ENCODE results near the gene MAN1A1. TPM values are rescaled to one million over a fixed set of nuclear protein-coding genes. Genes with fewer than 3 reads are reported as not detected.

The MAN1A1 gene
- polyA plus RNA-seq, 1 donor from 2014 or later: 4.6 TPM

GRCh38 chr6:119318176-119318575, 31.4 kb downstream of the MAN1A1 start:
- Histone ChIP-seq H3K9me3 (ENCODE audit: low read length) (no peaks in the 10 kb centered on the region), H3K27ac (ENCODE audit: low read length) (no peak overlapping the region), H3K4me3 (ENCODE audit: low read length) (no peak overlapping the region)

GRCh38 chr6:119317007-119317406, 32.6 kb downstream of the MAN1A1 start:
- Histone ChIP-seq H3K27me3 (ENCODE audit: insufficient read depth, low read depth, low read length) (no peaks in the 10 kb centered on the region), H3K4me2 (ENCODE audit: low read length) (no peak overlapping the region), H3K9ac (ENCODE audit: low read length) (no peak overlapping the region), H3K79me2 (replicated peaks; ENCODE audit: insufficient read depth, low read length) (no peaks in the 10 kb centered on the region), H2AFZ (ENCODE audit: low read depth, low read length) (no peak overlapping the region), H3K9me2 (ENCODE audit: insufficient read depth, low read length) (no peaks in the 10 kb centered on the region), H3F3A (ENCODE audit: insufficient read depth, low read length, poor library complexity, severe bottlenecking) (no peaks in the 10 kb centered on the region), H4K20me1 (ENCODE audit: insufficient read depth) (no peaks in the 10 kb centered on the region), H3K4me3 (ENCODE audit: low read length) (no peak overlapping the region), H3K9me3 (ENCODE audit: low read length) (no peaks in the 10 kb centered on the region), H3K27ac (ENCODE audit: low read length) (no peak overlapping the region), H3K36me3 (ENCODE audit: insufficient read depth, low read length) (no peaks in the 10 kb centered on the region)
- TF ChIP-seq REST (IDR thresholded peaks at IDR 0.05; ENCODE audit: borderline replicate concordance): no peak
- TF ChIP-seq MXI1 (conservative IDR thresholded peaks at IDR 0.05; ENCODE audit: poor library complexity, severe bottlenecking): no peak
- no peak for TF ChIP-seq SMC3 (conservative IDR thresholded peaks at IDR 0.05; ENCODE audit: poor library complexity)
- no peak for TF ChIP-seq EP300 (conservative IDR thresholded peaks at IDR 0.05; ENCODE audit: poor library complexity, severe bottlenecking)
- TF ChIP-seq RAD21 (conservative IDR thresholded peaks at IDR 0.05): no peak
- TF ChIP-seq POLR2AphosphoS5 (IDR thresholded peaks at IDR 0.05): no peak
- TF ChIP-seq EZH2 (IDR thresholded peaks at IDR 0.05; ENCODE audit: borderline replicate concordance, insufficient read depth, low read length, poor library complexity, severe bottlenecking): no peak
- TF ChIP-seq CTCF (IDR thresholded peaks at IDR 0.05; ENCODE audit: poor library complexity, severe bottlenecking): no peak
- no peak for TF ChIP-seq TAF1 (IDR thresholded peaks at IDR 0.05; ENCODE audit: low read depth)

More at GRCh38 chr6:119318176-119318575, 31.4 kb downstream of the MAN1A1 start:
- H3F3A ChIP-seq (ENCODE audit: insufficient read depth, low read length, poor library complexity, severe bottlenecking): no peaks in the 10 kb centered on the region
- TF ChIP-seq MXI1 (conservative IDR thresholded peaks at IDR 0.05; ENCODE audit: poor library complexity, severe bottlenecking): no peak
- TF ChIP-seq CTCF (IDR thresholded peaks at IDR 0.05; ENCODE audit: poor library complexity, severe bottlenecking): no peak
- no peak for TF ChIP-seq EP300 (conservative IDR thresholded peaks at IDR 0.05; ENCODE audit: poor library complexity, severe bottlenecking)
- TF ChIP-seq POLR2AphosphoS5 (IDR thresholded peaks at IDR 0.05): no peak
- no peak overlapping the region for H2AFZ ChIP-seq (ENCODE audit: low read depth, low read length)
- H3K36me3 ChIP-seq (ENCODE audit: insufficient read depth, low read length): no peaks in the 10 kb centered on the region
- H3K9ac ChIP-seq (ENCODE audit: low read length): no peak overlapping the region
- H3K79me2 ChIP-seq (replicated peaks; ENCODE audit: insufficient read depth, low read length): no peaks in the 10 kb centered on the region
- H3K4me2 ChIP-seq (ENCODE audit: low read length): no peak overlapping the region
- H3K27me3 ChIP-seq (ENCODE audit: insufficient read depth, low read depth, low read length): no peaks in the 10 kb centered on the region
- no peaks in the 10 kb centered on the region for H4K20me1 ChIP-seq (ENCODE audit: insufficient read depth)
- no peaks in the 10 kb centered on the region for H3K9me2 ChIP-seq (ENCODE audit: insufficient read depth, low read length)

Measured in neural cell (in vitro differentiated cells).